Testis (tissue), 3 donors: ENCODE results near the gene ALKBH5. TPM values are rescaled to one million over a fixed set of nuclear protein-coding genes. Genes with fewer than 3 reads are reported as not detected.

Experiments used
- DNase-seq: peaks from one replicate; pipeline ENCODE4 v3.0.0-alpha.2; 2019
- H3K27ac ChIP-seq, 2 donors: fragments of 200-600 bp; sonication (generic); one replicate each; pipeline ENCODE4 v1.5.1; 2019
- H3K27me3 ChIP-seq: fragments of 200-600 bp; sonication (generic); one replicate; pipeline ENCODE4 v1.5.1; 2019
- H3K36me3 ChIP-seq: fragments of 200-600 bp; sonication (generic); one replicate; pipeline ENCODE4 v1.5.1; 2017; ENCODE audit warnings: low read depth; ENCODE audit errors: missing control alignments
- H3K4me1 ChIP-seq: fragments of 200-600 bp; sonication (generic); one replicate; pipeline ENCODE4 v1.5.1; 2019
- H3K4me3 ChIP-seq, 2 donors: fragments of 200-600 bp; sonication (generic); one replicate each; pipeline ENCODE4 v1.5.1; 2017 to 2019
- H3K9me3 ChIP-seq: fragments of 200-600 bp; sonication (generic); one replicate; pipeline ENCODE4 v1.5.1; 2017
- POLR2A ChIP-seq: fragments of 450-650 bp; IDR thresholded peaks from one replicate; pipeline ENCODE4 v1.6.1; 2017; ENCODE audit warnings: antibody characterized with exemption, mild to moderate bottlenecking, moderate library complexity
- whole genome bisulfite sequencing, 2 donors: methylation state at CpG; one replicate each; pipeline ENCODE4 v1.1.5; 2018; 5-methylcytosine and 5-hydroxymethylcytosine counted together
- intact Hi-C: fragments of 100-400 bp; cut with DNase I; formaldehyde crosslinking; loops from one replicate; pipeline ENCODE4 v1.15.1; 2023; ENCODE audit warnings: low total_unique reads
- polyA plus RNA-seq: library from polyadenylated mRNA; stranded (reverse); fragments of 350-450 nt; fragmentation: Illumina TruSeq; extraction: RNeasy Lipid Tissue Mini Kit (QIAGEN cat#74804); gene quantifications from one replicate; pipeline ENCODE4 v1.2.3, GENCODE V29; 2014; ENCODE audit warnings: low read depth, low replicate concordance; ENCODE audit not compliant: insufficient read depth
- total RNA-seq, 2 donors: library from RNA; depleted of rRNA; stranded (reverse); fragments of >200 nt; gene quantifications; one replicate each; pipeline ENCODE4 v1.2.3, GENCODE V29; 2016
- TF ChIP-seq, protein P1 (sequence below), 3 experiments: fragments of 450-650 bp in 2 of 3; fragments of 200-600 bp in 1 of 3; sonication (generic) in 1 of 3; IDR thresholded peaks; one replicate each; pipeline ENCODE4 v1.5.1; 2016 to 2019; ENCODE audit warnings: antibody characterized with exemption in 3 of 3, mild to moderate bottlenecking in 2 of 3, moderate library complexity in 1 of 3

ALKBH5 gene
- total and polyA plus RNA-seq, 3 donors from 2014 or later = 172 to 253 (median 213) TPM

DNA sequence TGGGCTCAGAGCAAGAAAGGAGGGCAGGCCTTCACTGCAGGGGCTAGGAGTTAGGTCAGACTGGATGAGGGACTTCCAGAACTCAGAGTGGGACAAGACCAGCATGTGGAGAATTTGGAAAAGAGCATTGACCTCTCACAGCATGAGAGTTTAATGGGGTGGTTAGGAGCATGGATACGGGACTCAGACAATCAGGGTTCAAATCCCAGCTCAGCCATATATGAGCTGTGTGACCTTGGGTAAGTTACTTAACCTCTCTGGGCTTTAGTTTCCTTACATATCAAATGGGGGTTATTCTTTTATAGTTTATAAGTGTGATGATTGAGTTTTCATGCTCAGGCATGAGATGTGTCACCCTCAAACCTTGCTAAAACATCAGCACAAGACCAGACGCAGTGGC lies 37.4 kb upstream of the ALKBH5 start:
- Histone ChIP-seq H3K27me3 (no peaks in the 10 kb centered on the region), H3K27ac (no peak overlapping the region), H3K4me3 (no peak overlapping the region), H3K9me3 (no peaks in the 10 kb centered on the region), H3K36me3 (no peaks in the 10 kb centered on the region), H3K4me1 (no peaks in the 10 kb centered on the region)
- TF ChIP-seq POLR2A = no peak
- TF ChIP-seq, protein P1, sequence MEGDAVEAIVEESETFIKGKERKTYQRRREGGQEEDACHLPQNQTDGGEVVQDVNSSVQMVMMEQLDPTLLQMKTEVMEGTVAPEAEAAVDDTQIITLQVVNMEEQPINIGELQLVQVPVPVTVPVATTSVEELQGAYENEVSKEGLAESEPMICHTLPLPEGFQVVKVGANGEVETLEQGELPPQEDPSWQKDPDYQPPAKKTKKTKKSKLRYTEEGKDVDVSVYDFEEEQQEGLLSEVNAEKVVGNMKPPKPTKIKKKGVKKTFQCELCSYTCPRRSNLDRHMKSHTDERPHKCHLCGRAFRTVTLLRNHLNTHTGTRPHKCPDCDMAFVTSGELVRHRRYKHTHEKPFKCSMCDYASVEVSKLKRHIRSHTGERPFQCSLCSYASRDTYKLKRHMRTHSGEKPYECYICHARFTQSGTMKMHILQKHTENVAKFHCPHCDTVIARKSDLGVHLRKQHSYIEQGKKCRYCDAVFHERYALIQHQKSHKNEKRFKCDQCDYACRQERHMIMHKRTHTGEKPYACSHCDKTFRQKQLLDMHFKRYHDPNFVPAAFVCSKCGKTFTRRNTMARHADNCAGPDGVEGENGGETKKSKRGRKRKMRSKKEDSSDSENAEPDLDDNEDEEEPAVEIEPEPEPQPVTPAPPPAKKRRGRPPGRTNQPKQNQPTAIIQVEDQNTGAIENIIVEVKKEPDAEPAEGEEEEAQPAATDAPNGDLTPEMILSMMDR (IDR thresholded peaks at IDR 0.05) = no peak
- WGBS, 2 donors = 88 to 93% methylated on average over 2 of the region's 2 CpGs
- no peak for DNase-seq
- intact Hi-C loops = no loop called here

DNA sequence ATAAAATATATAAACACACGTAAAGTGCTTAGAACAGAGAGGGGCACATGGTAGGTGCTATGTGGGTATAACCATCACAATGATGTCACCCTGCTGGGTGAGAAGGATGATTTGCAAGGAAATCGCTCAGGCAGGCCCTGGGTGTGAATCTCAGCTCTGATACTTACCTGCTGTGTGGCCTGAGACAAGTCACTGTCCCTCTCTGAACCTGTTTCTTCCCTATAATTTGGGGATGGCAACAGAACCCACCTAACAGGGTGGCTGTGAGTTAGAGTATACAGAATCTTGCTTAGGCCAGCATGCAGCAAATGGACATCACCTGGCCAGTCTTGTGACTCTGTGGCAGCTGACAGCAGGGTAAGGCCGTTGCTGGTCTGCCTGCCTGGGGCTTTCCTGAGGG lies 36.6 kb upstream of the ALKBH5 start:
- DNase-seq = no peak
- H3K36me3 ChIP-seq = no peaks in the 10 kb centered on the region
- intact Hi-C loops = no loop called here
- TF ChIP-seq POLR2A = no peak
- TF ChIP-seq, protein P1 (IDR thresholded peaks at IDR 0.05) = no peak
- no peaks in the 10 kb centered on the region for H3K27me3 ChIP-seq
- WGBS, 2 donors = 84 to 88% methylated on average over 3 of the region's 3 CpGs
- no peak overlapping the region for H3K4me3 ChIP-seq
- no peaks in the 10 kb centered on the region for H3K9me3 ChIP-seq
- H3K27ac ChIP-seq = no peak overlapping the region
- no peaks in the 10 kb centered on the region for H3K4me1 ChIP-seq

- no peaks in the 10 kb centered on the region for H3K27me3 ChIP-seq
- WGBS, 2 donors = 80 to 92% methylated on average over 7 of the region's 7 CpGs
- no peaks in the 10 kb centered on the region for H3K4me1 ChIP-seq
- H3K36me3 ChIP-seq = no peaks in the 10 kb centered on the region
- no peak overlapping the region for H3K27ac ChIP-seq
- H3K4me3 ChIP-seq = no peak overlapping the region
- TF ChIP-seq, protein P1 (IDR thresholded peaks at IDR 0.05) = no peak
- no peak for TF ChIP-seq POLR2A
- H3K9me3 ChIP-seq = no peaks in the 10 kb centered on the region
- DNase-seq = no peak
- intact Hi-C loops = no loop called here
Observed at GRCh38 chr17:18148586-18148985, 35.0 kb upstream of the ALKBH5 start.

GRCh38 chr17:18151290-18151689 lies 32.3 kb upstream of the ALKBH5 start:
- Histone ChIP-seq H3K27me3 (no peaks in the 10 kb centered on the region), H3K27ac (no peak overlapping the region), H3K4me3 (no peak overlapping the region), H3K9me3 (no peaks in the 10 kb centered on the region), H3K4me1 (peaks cover 3% of the 10 kb centered on the region), H3K36me3 (no peaks in the 10 kb centered on the region)
- WGBS, 2 donors = 86 to 96% methylated on average over 4 to 9 of the region's 9 CpGs
- no peak for DNase-seq
- TF ChIP-seq POLR2A = no peak
- TF ChIP-seq, protein P1 (IDR thresholded peaks at IDR 0.05) = no peak
- intact Hi-C loops = no loop called here

DNA sequence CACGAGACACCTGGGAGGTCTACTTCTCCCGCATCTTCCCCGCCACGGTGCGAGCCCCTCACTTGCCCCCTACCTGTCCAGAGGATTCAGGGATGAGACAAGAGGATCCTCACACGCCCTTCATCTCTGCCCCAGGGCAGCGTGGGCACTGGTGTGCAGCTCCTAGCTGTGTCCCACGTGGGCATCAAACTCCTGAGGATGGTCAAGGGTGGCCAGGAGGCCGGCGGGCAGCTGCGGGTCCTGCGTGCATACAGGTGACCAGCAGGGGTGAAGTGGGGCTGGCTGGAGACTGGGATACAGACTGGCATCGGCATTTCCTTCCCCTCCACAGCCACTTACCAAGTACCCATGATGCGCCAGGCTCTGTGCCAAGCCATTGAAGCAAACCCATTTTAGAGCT lies 28.4 kb upstream of the ALKBH5 start:
- WGBS, 2 donors = 95 to 100% methylated on average over 1 to 14 of the region's 14 CpGs
- DNase-seq = no peak
- Histone ChIP-seq H3K4me3 (no peak overlapping the region), H3K27me3 (no peaks in the 10 kb centered on the region), H3K36me3 (no peaks in the 10 kb centered on the region), H3K27ac (no peak overlapping the region), H3K9me3 (no peaks in the 10 kb centered on the region), H3K4me1 (peaks cover 16% of the 10 kb centered on the region)
- TF ChIP-seq, protein P1 (IDR thresholded peaks at IDR 0.05) = no peak
- no peak for TF ChIP-seq POLR2A
- intact Hi-C loops = no loop called here
